RKO (cell line): ENCODE results near the gene VPS26A.

ENCODE experiments used
- DNase-seq: peaks from one replicate; pipeline ENCODE4 v3.0.0-alpha.2; 2016; ENCODE audit warnings: low spot score

VPS26A gene

DNA sequence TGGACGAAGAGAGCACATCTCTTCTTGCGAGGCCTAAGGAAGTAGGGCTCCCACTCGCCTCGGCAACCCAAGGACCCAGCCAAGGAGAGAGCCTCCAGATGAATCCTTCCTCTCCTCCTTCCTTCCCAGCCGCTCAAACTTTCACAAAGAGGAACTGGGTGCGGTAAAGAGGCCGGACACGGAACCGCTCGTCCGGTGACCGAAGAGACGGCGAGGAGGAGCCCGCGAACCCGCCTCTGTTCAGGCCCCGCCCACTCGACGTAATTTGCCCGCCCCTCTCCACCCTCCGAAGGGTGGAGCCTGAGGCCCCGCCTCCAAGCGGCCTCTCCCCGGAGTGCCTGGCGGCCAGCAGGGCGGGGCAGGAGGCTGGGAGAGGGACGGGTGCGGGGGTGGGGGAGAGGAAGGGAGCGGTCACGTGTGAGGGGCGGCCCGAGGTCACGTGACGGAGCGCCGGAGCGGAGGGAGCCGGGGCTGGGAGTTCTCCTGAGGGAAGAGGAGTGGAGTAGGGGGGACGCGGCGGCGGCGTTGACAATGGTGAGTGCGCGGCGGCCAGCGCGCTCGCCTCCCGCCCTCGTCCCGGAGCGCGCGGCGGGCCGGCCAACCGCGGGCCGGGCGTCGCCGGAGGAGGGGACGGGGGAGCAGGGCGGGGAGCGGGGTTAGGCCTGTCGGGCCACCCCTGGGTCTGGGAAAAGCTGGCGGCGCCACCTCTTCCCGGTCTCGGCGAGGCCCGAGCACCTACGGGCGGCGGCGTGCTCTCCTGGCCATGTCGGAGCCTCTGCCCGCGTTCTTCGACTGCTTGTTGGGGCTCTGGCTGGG lies at the start of gene VPS26A:
VPS26A (plus strand) TSS at position 432 of the 816 bp plus-strand sequence; CDS start at position 532, 100 bp downstream.
- DNase-seq, result peak; percentile 95

GRCh38 chr10:69074532-69074931 lies 49.4 kb upstream of the VPS26A start:
- DNase-seq, result no peak

DNA sequence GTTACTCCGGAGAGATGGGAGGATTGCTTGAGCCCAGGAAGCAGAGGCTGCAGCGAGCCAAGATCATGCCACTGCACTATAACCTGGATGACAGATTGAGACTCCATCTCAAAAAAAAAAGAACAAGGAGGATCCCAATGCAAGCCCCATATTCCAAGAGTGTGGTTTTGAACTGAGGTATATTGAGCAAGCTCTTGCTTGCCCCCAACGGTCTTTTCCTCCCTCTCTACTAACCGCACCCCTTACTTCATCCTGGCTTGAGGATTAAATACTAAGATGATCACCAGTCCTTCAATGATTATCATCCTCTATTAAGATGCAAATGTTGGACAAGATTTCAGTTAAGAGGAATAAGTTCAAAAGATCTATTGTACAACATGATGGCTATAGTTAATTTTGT lies 48.5 kb upstream of the VPS26A start:
- DNase-seq, result no peak

DNA sequence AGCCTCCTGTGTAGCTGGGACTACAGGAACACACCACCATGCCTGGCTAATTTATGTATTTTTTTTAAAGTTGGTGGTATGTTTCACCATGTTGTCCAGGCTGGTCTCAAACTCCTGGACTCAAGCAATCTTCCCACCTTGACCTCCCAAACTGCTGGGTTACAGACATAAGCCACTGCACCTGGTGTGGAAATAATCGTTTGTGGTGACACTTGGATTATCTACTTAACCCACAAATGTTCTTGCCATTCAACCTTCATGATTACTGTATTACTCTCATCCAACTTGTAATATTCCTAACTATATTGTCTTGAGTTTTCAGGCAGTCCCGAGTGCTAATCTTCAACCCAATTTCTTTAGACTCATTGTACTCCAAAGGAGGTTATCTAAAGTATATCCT lies 45.7 kb upstream of the VPS26A start:
- no peak for DNase-seq

DNA sequence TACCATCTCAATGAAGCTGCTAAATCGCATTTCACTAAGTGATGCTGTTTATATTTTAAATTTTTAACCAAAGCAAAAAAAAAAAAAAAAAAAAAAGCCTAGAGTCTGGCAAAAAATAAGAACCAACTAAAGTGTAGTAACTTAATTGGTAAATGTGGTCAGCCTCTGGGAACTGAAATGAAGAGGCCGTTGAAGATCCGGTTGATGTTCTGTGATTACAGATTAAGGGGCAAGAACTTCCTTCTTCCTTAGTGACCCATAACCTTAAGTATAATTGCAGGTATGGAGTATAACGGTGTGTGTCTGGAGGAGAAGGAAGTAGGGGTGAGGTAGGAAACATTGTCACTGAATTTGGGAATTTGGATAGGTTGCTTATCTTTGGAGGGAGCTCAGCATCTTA lies 43.8 kb upstream of the VPS26A start:
- DNase-seq, result no peak

- DNase-seq, result no peak
These were observed 37.9 kb upstream of the VPS26A start for GRCh38 chr10:69086001-69086509.

DNA sequence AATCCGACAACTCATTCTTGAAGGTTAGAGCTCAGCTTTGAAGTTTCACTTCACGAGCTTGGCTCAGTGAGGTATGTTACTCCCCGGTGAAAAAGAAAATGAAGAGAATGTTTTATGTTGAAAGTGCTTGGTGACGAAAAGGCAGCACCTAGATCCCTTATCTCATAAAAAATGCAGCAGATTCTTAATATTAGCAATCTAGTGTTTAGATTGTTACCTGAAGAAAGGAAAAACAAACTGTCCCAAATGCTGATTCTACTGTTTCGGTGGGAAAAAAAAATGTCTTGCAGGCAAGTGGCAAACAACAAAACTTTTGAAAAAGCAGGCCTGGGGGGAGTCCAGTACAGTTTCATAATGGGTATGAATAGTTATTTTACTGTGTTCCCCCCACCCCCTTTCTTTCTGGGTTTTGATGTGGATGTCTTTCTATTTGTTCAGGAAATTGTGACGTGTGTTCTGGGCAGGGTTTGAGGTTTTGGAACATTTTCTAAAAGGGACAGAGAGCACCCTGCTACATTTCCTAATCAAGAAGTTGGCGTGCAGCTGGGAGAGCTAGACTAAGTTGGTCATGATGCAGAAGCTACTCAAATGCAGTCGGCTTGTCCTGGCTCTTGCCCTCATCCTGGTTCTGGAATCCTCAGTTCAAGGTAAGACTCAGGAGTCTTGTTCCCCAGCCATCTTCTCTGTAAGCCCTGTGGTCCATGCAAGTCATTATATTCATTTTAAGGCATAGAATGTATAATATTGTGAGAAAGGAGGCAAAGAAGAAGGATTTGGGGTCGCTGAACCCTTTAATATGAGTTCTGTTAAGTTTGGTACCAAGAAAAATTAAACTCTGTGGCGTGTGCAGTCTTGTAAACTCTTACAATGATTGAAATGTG lies 36.1 kb upstream of the VPS26A start, which contains the start of gene SRGN:
SRGN (plus strand) TSS at position 514 of the 881 bp plus-strand sequence; CDS start at position 569, 55 bp downstream.
- no peak for DNase-seq

DNA sequence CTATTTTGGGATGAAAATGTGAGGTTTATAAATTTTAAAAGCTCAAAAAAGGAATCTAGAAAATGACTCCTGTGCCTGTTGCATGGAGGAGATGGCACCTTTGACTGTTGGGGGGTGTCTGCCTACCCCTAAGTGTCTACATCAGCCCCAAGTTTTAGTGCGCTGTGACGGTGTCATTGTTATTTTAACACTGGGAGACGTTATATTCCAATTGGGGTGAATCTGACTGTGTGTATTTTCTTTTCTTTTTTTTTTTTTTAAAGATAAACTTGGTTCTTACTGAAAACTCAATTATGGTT lies 35.6 kb upstream of the VPS26A start:
- no peak for DNase-seq

- no peak for DNase-seq
These were observed 35.0 kb upstream of the VPS26A start for GRCh38 chr10:69088801-69089501.

GRCh38 chr10:69089638-69090599 lies 34.1 kb upstream of the VPS26A start:
- no peak for DNase-seq

DNA sequence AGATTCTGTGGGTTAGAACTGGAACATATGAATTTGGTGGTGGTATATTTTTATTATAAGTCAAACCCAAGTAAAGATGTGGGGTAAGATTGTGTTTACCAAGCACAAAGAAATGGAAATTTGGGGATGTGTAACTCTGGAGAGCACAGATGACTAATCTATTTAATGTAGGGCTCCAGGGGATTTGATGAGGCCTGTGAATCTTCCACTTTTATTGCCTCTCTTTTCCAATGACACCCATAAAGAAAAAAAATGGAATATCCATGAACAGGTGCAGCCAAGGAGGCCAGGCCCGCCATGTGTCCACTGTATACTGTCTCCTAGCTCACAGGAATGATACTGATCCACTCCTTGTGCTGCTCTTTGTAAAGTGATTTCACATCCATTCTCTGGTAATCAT lies 33.3 kb upstream of the VPS26A start:
- no peak for DNase-seq

- no peak for DNase-seq
These were observed 32.8 kb upstream of the VPS26A start for GRCh38 chr10:69091143-69091651.

DNA sequence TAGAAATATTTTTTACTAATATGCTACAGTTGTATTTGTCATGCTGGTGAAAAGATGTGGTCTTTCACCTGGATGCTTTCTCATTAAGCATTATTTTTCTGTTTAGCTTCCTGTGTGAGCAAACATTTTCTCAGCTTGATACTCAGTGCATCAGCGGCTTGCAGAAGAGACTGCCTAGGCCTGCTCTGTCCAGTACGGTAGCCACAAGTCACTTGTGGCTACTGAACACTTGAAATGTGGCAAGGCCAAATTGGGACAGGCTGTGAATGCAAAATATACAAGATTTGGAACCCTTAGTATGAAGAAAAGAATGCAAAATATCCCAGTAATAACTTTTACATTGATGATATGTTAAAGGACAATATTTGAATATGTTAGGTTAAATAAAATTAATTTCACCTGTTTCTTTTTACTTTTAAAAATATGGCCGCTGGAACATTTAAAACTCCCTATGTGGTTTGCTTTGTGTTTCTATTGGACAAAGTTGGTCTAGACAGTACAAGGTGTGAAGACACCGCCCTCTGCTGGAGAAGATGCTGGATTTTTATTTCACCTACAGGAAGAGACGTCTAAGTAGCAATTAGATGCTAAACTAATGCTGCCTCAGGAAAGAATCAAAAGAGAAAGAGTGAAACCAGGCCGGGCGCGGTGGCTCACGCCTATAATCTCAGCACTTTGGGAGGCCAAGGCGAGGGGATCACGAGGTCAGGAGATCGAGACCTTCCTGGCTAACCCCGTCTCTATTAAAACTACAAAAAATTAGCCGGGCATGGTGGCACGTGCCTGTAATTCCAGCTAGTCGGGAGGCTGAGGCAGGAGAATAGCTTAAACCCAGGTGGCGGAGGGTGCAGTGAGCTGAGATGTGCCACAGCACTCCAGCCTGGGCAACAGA lies 30.8 kb upstream of the VPS26A start:
- peak; percentile 87 for DNase-seq

- DNase-seq, result peak; percentile 47
These were observed 30.0 kb upstream of the VPS26A start for GRCh38 chr10:69093933-69094332.

DNA sequence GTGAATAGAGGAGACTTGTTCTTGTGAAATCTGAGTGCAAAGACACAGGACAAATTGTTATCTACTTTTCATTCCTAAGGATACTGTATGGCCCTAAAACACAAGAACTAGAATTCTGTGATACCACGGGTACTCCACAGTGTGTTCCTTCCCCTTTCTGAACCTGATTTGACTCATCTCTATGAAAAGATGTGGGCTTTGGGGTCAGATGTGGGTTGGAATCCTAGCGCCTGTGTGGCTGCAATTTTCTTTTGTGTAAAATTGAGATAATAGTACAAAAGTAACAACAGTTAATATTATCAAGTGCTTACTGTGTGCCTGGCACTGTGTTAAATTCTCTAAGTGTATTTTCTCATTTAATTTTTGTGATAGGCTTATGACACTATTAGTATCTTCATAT lies 27.9 kb upstream of the VPS26A start:
- DNase-seq, result no peak

- DNase-seq, result no peak
These were observed 26.2 kb upstream of the VPS26A start for GRCh38 chr10:69097729-69098128.

DNA sequence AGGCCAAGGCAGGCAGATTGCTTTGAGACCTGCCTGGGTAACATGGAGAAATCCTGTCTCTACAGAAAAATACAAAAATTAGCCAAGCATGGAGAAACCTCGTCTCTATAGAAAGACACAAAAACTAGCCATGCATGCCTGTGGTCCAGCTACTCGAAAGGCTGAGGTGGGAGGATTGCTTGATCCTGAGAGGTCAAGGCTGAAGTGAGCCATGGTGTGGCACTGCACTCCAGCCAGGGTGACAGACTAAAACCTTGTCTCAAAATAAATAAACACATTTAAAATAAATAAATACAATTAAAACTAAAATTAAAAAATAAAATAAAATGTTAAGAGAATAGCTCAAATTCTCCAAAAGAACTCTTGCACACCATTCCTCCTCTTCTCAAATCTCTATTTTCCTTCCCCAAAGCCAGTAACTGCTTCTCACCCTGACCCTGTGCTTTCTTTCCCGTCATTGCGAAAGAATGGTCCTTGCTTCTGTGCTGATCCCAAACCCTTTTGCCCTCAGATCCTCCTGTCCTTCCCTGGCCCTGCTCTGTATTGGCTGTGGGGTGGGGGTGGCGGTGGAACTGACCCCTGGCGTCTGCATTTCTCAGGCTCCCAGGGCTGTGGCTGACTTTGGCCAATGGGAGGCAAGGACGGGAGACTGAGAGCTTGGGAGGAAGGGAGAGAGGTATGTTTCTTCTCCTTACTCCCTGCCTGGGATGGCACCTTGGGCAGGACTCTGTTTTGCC lies 23.7 kb upstream of the VPS26A start:
- DNase-seq, result no peak

DNA sequence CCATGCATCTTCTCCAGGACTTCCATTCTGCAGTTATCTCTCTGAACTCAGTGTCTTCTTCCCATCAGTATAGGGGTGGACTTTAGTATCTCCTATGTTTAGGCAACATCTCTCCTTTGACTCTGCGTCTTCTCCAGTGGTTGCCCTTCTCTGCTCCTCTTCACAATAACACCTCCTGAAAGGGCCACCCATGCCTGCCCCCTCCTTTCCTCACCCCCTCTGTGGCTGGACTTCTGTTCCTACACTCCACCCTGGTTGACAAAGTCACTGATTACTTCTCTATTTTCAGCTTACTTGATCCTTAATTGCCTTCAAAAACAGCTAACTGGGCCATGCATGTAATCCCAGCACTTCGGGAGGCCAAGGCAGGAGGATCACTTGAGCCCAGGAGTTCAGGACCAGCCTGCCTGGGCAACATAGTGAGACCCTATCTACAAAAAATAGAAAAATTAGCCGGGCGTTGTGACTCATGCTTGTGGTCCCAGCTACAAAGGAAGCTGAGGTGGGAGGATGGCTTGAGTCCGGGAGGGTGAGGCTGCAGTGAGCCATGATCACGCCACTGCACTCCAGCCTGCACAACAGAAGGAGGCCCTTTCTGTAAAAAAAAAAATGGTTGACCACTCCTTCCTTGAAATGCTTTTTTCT lies 22.4 kb upstream of the VPS26A start:
- DNase-seq, result peak; percentile 41

DNA sequence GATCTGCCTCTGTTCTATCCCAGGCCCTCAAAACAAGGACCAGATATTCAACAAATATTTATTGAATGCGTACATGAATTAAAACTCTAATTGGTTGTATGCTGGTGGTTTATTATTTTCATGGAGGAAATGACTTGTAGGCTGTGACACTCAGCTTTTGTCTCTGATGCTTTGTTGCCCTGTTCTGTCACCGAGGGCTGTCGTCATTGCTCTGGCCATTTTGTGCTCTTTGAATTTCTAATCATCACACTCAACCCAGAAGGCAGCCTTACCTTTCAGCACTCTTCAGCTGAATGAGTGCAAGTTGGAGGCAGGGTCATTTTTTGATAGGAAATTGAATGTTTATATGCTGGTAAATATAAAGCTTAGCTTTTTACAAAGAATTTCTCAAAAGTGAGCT lies 21.5 kb upstream of the VPS26A start:
- no peak for DNase-seq
